ENCODE results near the gene TWF2.

TWF2 gene

GRCh38 chr3:52226229-52226817, 12.6 kb downstream of the TWF2 start:
- TF ChIP-seq CTCF (IDR thresholded peaks at IDR 0.05; ENCODE audit: low read depth, low read length): no peak

GRCh38 chr3:52225452-52226228, 13.3 kb downstream of the TWF2 start, which contains the start of gene TLR9:
Gene TLR9, minus strand, starts transcription at chr3:52225645. Its CDS starts 116 bp downstream, at chr3:52225529.
- DNase-seq (ENCODE audit: extremely low read depth, low read depth): no peak
- TF ChIP-seq CTCF (IDR thresholded peaks at IDR 0.05; ENCODE audit: low read depth, low read length): no peak

More at GRCh38 chr3:52226229-52226817, 12.6 kb downstream of the TWF2 start:
- no peak for DNase-seq (ENCODE audit: extremely low read depth, low read depth)

- DNase-seq (ENCODE audit: extremely low read depth, low read depth): no peak
- TF ChIP-seq CTCF (IDR thresholded peaks at IDR 0.05; ENCODE audit: low read depth, low read length): no peak
These were observed 15.2 kb downstream of the TWF2 start for GRCh38 chr3:52223449-52224408.

- no peak for TF ChIP-seq CTCF (IDR thresholded peaks at IDR 0.05; ENCODE audit: low read depth, low read length)
- DNase-seq (ENCODE audit: extremely low read depth, low read depth): no peak
These were observed 16.4 kb downstream of the TWF2 start for GRCh38 chr3:52222319-52223221.

- no peak for DNase-seq (ENCODE audit: extremely low read depth, low read depth)
- no peak for TF ChIP-seq CTCF (IDR thresholded peaks at IDR 0.05; ENCODE audit: low read depth, low read length)
These were observed 17.2 kb downstream of the TWF2 start for GRCh38 chr3:52221563-52222318.

GRCh38 chr3:52221141-52221562, 17.8 kb downstream of the TWF2 start:
- DNase-seq (ENCODE audit: extremely low read depth, low read depth): no peak
- TF ChIP-seq CTCF (IDR thresholded peaks at IDR 0.05; ENCODE audit: low read depth, low read length): no peak

Data from AG09319 (cell line).